ENCODE measurements around the gene UBE2E1. TPM values are rescaled to one million over a fixed set of nuclear protein-coding genes. Genes with fewer than 3 reads are reported as not detected.
"Not testable (repeated sequence)": the region's sequence is repeated elsewhere in the genome, so short reads cannot be mapped to it uniquely, and the experiment has no call there.

UBE2E1 gene
- polyA plus RNA-seq, 4 donors = 52.4 to 102 (median 68.4) TPM

DNA sequence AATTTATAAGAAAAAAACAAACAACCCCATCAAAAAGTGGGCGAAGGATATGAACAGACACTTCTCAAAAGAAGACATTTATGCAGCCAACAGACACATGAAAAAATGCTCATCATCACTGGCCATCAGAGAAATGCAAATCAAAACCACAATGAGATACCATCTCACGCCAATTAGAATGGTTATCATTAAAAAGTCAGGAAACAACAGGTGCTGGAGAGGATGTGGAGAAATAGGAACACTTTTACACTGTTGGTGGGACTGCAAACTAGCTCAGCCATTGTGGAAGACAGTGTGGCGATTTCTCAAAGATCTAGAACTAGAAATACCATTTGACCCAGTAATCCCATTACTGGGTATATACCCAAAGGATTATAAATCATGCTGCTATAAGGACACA lies 106.6 kb downstream of the UBE2E1 start:
- H3K36me3 ChIP-seq (ENCODE audit: control insufficient read depth in 3 of 3, insufficient read depth in 2 of 3, low read depth in 1 of 3, low read length in 3 of 3) = peaks cover 0 to 14% (median 0%) of the 10 kb centered on the region in 3 donors
- not testable (repeated sequence) for H3K9me3 ChIP-seq (ENCODE audit: control insufficient read depth in 2 of 2, insufficient read depth in 1 of 2, low read depth in 1 of 2, low read length in 1 of 2); DNase-seq; H3K27ac ChIP-seq (ENCODE audit: low read depth in 1 of 3, low read length in 2 of 3); FAIRE-seq; H3K27me3 ChIP-seq (ENCODE audit: control insufficient read depth in 3 of 3, insufficient read depth in 3 of 3, low read length in 3 of 3); H3K4me3 ChIP-seq (ENCODE audit: low read depth in 1 of 3, low read length in 3 of 3)
- peaks cover 0 to 12% (median 5%) of the 10 kb centered on the region in 3 donors for H3K4me1 ChIP-seq (ENCODE audit: control insufficient read depth in 3 of 3, insufficient read depth in 2 of 3, low read depth in 1 of 3, low read length in 2 of 3)
- WGBS, 3 donors = 77 to 90% (median 84%) methylated on average over 3 of the region's 3 CpGs

DNA sequence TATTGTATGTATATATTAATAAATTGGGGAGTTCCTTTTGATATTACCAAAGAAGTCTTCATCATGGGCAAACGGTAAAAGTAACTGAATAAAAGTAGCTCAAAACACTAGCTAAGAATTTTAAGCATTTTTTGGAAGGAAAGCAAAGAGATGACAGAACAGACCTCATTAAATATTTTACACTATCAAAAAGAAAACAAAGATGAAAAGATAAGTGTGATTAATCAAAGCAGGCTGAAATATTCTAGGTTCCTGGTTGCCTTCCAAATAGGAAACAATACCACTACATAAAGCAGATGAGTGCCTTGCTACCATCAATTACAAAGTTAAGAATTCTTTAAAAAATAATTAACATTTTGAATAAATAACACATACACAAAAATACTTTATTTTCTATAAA lies 107.4 kb downstream of the UBE2E1 start:
- DNase-seq = no peak
- H3K27me3 ChIP-seq (ENCODE audit: control insufficient read depth in 3 of 3, insufficient read depth in 3 of 3, low read length in 3 of 3) = no peaks in the 10 kb centered on the region
- no peak for FAIRE-seq
- peaks cover 0 to 12% (median 5%) of the 10 kb centered on the region in 3 donors for H3K4me1 ChIP-seq (ENCODE audit: control insufficient read depth in 3 of 3, insufficient read depth in 2 of 3, low read depth in 1 of 3, low read length in 2 of 3)
- no peaks in the 10 kb centered on the region for H3K9me3 ChIP-seq (ENCODE audit: control insufficient read depth in 2 of 2, insufficient read depth in 1 of 2, low read depth in 1 of 2, low read length in 1 of 2)
- H3K27ac ChIP-seq (ENCODE audit: low read depth in 1 of 3, low read length in 2 of 3) = no peak overlapping the region
- WGBS, 3 donors = 84 to 88% (median 88%) methylated on average over 1 of the region's 1 CpG
- peaks cover 0 to 17% (median 3%) of the 10 kb centered on the region in 3 donors for H3K36me3 ChIP-seq (ENCODE audit: control insufficient read depth in 3 of 3, insufficient read depth in 2 of 3, low read depth in 1 of 3, low read length in 3 of 3)
- H3K4me3 ChIP-seq (ENCODE audit: low read depth in 1 of 3, low read length in 3 of 3) = no peak overlapping the region

DNA sequence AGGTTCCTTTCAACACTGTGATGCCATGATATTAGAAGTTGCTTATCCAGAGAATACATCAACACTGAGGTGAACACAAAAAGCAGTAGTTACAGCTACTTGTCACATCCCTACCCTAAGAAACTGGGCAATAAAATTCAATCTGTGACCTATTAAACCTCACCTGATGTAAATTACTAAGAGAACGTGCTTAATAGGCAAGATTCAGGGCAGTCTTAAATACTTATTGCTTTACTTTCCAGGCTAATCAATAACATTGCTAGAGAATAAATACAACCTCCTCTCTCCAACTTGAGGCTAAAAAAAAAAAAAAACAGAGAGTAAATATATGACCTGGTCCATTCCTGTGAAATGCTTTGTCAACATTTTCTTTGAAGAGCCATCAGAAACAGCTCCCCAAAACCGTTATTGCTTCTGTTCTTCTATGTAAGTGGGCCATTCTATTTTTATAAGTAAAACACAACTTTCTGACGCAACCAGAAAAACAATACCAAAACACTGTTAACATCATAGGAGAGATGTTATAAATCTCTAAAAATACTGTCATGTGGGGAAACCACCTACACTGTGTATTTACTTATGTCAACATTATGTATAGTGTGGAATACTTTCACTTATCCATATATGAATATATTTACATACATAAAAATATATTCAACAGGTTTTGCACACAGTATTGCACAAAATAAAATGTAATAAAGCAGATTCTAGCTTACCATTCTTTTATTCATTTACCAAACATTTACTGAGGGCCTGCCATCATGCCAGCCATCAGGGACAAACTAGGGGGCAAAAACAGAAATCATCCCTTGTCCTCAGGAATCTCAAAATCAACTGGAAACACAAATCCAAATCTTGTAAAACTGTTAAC lies 108.4 kb downstream of the UBE2E1 start:
- H3K27ac ChIP-seq (ENCODE audit: low read depth in 1 of 3, low read length in 2 of 3) = no peak overlapping the region
- FAIRE-seq = no peak
- H3K9me3 ChIP-seq (ENCODE audit: control insufficient read depth in 2 of 2, insufficient read depth in 1 of 2, low read depth in 1 of 2, low read length in 1 of 2) = no peaks in the 10 kb centered on the region
- peaks cover 0 to 14% (median 6%) of the 10 kb centered on the region in 3 donors for H3K36me3 ChIP-seq (ENCODE audit: control insufficient read depth in 3 of 3, insufficient read depth in 2 of 3, low read depth in 1 of 3, low read length in 3 of 3)
- WGBS, 3 donors = 45 to 67% (median 58%) methylated on average over 3 of the region's 3 CpGs
- H3K4me3 ChIP-seq (ENCODE audit: low read depth in 1 of 3, low read length in 3 of 3) = no peak overlapping the region
- H3K27me3 ChIP-seq (ENCODE audit: control insufficient read depth in 3 of 3, insufficient read depth in 3 of 3, low read length in 3 of 3) = no peaks in the 10 kb centered on the region
- DNase-seq = peak in 1 of 2 donors; percentile 11
- peaks cover 0 to 19% (median 5%) of the 10 kb centered on the region in 3 donors for H3K4me1 ChIP-seq (ENCODE audit: control insufficient read depth in 3 of 3, insufficient read depth in 2 of 3, low read depth in 1 of 3, low read length in 2 of 3)

DNA sequence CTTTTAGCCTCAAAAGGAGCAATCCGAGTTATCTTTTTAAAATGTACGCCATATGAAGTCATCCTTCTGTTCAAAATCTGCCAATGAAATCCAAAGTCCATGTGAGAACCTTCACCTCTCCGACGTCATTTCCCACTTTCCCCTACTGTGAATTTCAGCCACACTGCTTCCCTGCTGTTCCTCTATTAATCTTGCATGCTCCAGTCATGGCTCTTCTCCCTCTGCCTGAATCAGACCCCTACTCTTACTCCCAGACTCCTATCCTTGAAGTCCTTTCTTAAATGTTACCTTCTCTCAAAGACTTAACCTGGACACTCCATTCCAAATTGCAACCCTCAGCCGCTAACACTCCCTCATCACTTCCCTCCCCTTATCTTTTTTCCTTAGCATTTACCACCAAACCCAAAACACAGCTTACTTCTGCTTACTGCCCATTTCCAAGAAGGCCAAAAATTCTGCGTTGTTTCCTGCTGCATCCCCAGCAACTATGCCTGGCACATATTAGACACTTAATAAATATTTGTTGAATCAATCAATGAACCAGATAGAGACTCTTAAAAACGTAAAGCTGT lies 109.9 kb downstream of the UBE2E1 start:
- Histone ChIP-seq H3K4me1 (ENCODE audit: control insufficient read depth in 3 of 3, insufficient read depth in 2 of 3, low read depth in 1 of 3, low read length in 2 of 3) (peaks cover 0 to 19% (median 5%) of the 10 kb centered on the region in 3 donors), H3K4me3 (ENCODE audit: low read depth in 1 of 3, low read length in 3 of 3) (peak overlapping the region in 1 of 3 donors; percentile 98), H3K27ac (ENCODE audit: low read depth in 1 of 3, low read length in 2 of 3) (no peak overlapping the region), H3K36me3 (ENCODE audit: control insufficient read depth in 3 of 3, insufficient read depth in 2 of 3, low read depth in 1 of 3, low read length in 3 of 3) (peaks cover 2 to 15% (median 7%) of the 10 kb centered on the region in 3 donors), H3K27me3 (ENCODE audit: control insufficient read depth in 3 of 3, insufficient read depth in 3 of 3, low read length in 3 of 3) (no peaks in the 10 kb centered on the region), H3K9me3 (ENCODE audit: control insufficient read depth in 2 of 2, insufficient read depth in 1 of 2, low read depth in 1 of 2, low read length in 1 of 2) (no peaks in the 10 kb centered on the region)
- DNase-seq (peak; percentile 62 to 65), FAIRE-seq (no peak)
- 29 to 51% (median 42%) methylated on average over 7 of the region's 7 CpGs for WGBS, 3 donors

DNA sequence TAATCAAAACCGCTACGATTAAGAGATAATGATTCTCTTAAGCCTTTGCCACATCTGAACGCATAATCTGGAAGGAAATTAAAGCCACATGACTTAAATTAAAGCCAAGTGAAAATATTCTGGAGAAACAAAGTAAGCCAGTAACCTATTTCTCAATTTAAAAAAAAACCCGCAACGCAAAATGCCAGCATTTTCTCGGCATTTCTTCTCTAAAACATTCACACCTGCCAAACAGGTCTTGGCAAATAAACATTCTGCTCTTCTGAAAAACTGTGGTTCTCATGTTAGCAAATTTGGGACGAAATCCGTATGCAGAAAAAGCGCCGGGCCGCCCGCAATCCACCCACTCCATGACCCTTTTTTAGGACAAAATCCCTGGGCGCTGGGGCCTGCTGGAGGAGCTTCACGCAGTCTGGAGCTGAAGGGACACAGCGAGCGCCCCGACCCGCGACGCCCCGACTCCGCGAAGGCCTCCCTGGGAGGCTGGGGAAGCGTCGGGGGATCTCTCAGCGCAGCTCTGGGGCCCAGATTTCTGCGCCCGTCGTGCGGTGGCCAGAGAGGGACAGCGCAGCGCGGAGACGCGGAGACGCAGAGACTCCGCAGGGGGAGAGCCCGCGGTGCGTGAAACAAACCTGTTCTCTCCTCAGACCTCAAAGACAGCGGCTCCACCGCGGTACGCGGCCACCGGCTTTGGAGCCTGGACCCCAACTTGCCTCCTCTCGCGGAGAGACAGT lies 110.6 kb downstream of the UBE2E1 start:
- Histone ChIP-seq H3K27me3 (ENCODE audit: control insufficient read depth in 3 of 3, insufficient read depth in 3 of 3, low read length in 3 of 3) (no peaks in the 10 kb centered on the region), H3K9me3 (ENCODE audit: control insufficient read depth in 2 of 2, insufficient read depth in 1 of 2, low read depth in 1 of 2, low read length in 1 of 2) (no peaks in the 10 kb centered on the region), H3K36me3 (ENCODE audit: control insufficient read depth in 3 of 3, insufficient read depth in 2 of 3, low read depth in 1 of 3, low read length in 3 of 3) (peaks cover 2 to 15% (median 10%) of the 10 kb centered on the region in 3 donors), H3K27ac (ENCODE audit: low read depth in 1 of 3, low read length in 2 of 3) (peak overlapping the region; percentile 83 to 98 (median 92)), H3K4me3 (ENCODE audit: low read depth in 1 of 3, low read length in 3 of 3) (peak overlapping the region; percentile 65 to 98 (median 66)), H3K4me1 (ENCODE audit: control insufficient read depth in 3 of 3, insufficient read depth in 2 of 3, low read depth in 1 of 3, low read length in 2 of 3) (peaks cover 0 to 19% (median 5%) of the 10 kb centered on the region in 3 donors)
- WGBS, 3 donors = 2 to 4% (median 2%) methylated on average over 44 to 48 of the region's 48 CpGs
- no peak for DNase-seq
- no peak for FAIRE-seq

DNA sequence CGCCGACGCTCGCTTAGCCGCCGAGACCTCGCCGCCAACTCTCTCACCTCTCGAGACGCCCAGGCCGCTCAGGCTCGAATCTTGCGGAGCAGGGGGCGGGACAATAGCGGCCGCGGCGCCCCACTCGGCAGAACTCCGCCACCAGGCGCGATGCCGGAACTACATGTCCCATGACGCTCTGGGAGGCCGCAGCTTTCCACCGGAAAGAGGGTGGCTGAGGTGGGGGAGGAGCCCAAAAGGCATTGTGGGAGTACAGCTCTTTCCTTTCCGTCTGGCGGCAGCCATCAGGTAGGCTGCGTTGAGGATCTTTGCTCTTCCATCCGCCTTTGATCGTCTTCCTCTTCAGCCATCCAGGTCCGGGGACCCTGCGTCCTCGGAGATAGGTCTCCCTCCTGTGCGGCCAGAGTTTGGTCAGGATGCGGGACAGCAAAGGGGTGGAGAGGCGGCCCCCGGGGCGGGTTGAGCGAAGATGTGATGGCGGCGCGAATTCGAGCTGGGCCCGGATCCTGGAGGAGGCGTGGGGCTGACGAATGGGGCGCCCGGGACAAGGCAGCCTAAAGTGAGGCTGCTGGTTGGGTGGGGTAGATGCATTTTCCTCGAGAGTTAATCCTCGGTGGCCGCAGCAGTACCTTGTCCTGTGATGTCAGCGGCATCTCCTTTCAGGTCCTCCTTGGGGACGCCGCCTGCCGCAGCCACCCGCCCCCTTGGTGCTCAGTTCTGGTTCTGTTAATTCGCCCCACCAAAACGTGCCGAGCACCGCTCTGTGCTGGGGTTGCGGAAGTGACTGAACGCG lies 111.3 kb downstream of the UBE2E1 start, which contains the start of the genes NKIRAS1 and RPL15:
Gene NKIRAS1 (minus strand): TSS at position 105 of the 793 bp plus-strand sequence. CDS start 6,086 bp downstream, outside the sequence.
Gene RPL15 (plus strand): TSS at position 247 of the 793 bp plus-strand sequence. CDS start 728 bp downstream, outside the sequence.
- Histone ChIP-seq H3K4me3 (ENCODE audit: low read depth in 1 of 3, low read length in 3 of 3) (peak within 1 kb of the TSS; percentile 66 to 98 (median 83)), H3K4me1 (ENCODE audit: control insufficient read depth in 3 of 3, insufficient read depth in 2 of 3, low read depth in 1 of 3, low read length in 2 of 3) (peaks cover 0 to 19% (median 5%) of the 10 kb centered on the region in 3 donors), H3K27me3 (ENCODE audit: control insufficient read depth in 3 of 3, insufficient read depth in 3 of 3, low read length in 3 of 3) (no peaks in the 10 kb centered on the region), H3K36me3 (ENCODE audit: control insufficient read depth in 3 of 3, insufficient read depth in 2 of 3, low read depth in 1 of 3, low read length in 3 of 3) (peaks cover 2 to 17% (median 15%) of the 10 kb centered on the region in 3 donors), H3K9me3 (ENCODE audit: control insufficient read depth in 2 of 2, insufficient read depth in 1 of 2, low read depth in 1 of 2, low read length in 1 of 2) (no peaks in the 10 kb centered on the region), H3K27ac (ENCODE audit: low read depth in 1 of 3, low read length in 2 of 3) (peak within 1 kb of the TSS; percentile 92 to 98 (median 92))
- WGBS, 3 donors = 0% methylated on average over 61 to 64 of the region's 64 CpGs
- no peak for FAIRE-seq
- DNase-seq = peak; percentile 98

DNA sequence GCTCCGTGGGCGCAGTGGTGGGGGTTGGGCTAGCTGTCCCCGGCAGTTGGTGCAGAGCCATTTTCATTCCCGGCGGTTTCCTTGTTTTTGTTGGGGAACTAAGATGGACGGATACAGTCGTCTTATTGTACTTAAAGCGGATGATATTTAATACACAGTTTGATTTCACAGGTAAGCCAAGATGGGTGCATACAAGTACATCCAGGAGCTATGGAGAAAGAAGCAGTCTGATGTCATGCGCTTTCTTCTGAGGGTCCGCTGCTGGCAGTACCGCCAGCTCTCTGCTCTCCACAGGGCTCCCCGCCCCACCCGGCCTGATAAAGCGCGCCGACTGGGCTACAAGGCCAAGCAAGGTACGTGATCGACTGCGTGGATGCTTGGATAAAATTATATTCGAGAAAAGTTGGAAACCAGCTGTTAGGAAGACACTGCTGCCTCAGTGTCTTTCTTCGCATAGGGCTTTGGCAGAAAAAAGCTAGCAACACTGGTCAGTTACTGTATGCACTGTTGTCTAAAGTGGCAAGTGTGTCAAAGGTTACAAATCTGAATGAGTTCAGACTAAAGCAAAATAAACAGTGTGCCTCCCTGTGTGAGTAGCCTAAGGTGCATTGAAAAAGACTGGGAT lies 112.0 kb downstream of the UBE2E1 start:
- FAIRE-seq; H3K9me3 ChIP-seq (ENCODE audit: control insufficient read depth in 2 of 2, insufficient read depth in 1 of 2, low read depth in 1 of 2, low read length in 1 of 2); H3K27me3 ChIP-seq (ENCODE audit: control insufficient read depth in 3 of 3, insufficient read depth in 3 of 3, low read length in 3 of 3): not testable (repeated sequence)
- peak; percentile 26 to 61 for DNase-seq
- Histone ChIP-seq H3K4me1 (ENCODE audit: control insufficient read depth in 3 of 3, insufficient read depth in 2 of 3, low read depth in 1 of 3, low read length in 2 of 3) (peaks cover 0 to 19% (median 5%) of the 10 kb centered on the region in 3 donors), H3K27ac (ENCODE audit: low read depth in 1 of 3, low read length in 2 of 3) (peak overlapping the region; percentile 92 to 98 (median 92)), H3K4me3 (ENCODE audit: low read depth in 1 of 3, low read length in 3 of 3) (peak overlapping the region; percentile 66 to 98 (median 83)), H3K36me3 (ENCODE audit: control insufficient read depth in 3 of 3, insufficient read depth in 2 of 3, low read depth in 1 of 3, low read length in 3 of 3) (peaks cover 2 to 21% (median 15%) of the 10 kb centered on the region in 3 donors)
- 0% methylated on average over 19 to 21 of the region's 21 CpGs for WGBS, 3 donors

Measured in small intestine (tissue), 7 donors.